ENCODE measurements around the gene SPATS2L.
"Not testable (repeated sequence)": the region's sequence is repeated elsewhere in the genome, so short reads cannot be mapped to it uniquely, and the experiment has no call there.

- not testable (repeated sequence) for TF ChIP-seq CTCF (conservative IDR thresholded peaks at IDR 0.05; ENCODE audit: low read depth in 2 of 2); REST (IDR thresholded peaks at IDR 0.05; ENCODE audit: unreplicated experiment); POLR2AphosphoS5 (IDR thresholded peaks at IDR 0.05; ENCODE audit: low read depth); EZH2 (IDR thresholded peaks at IDR 0.05; ENCODE audit: low read depth, unreplicated experiment); EZH2phosphoT487 (IDR thresholded peaks at IDR 0.05; ENCODE audit: unreplicated experiment); STAT1 (IDR thresholded peaks at IDR 0.05; ENCODE audit: unreplicated experiment); ZNF462 (CRISPR knock-in tag; IDR thresholded peaks at IDR 0.05); CREB1 (CRISPR knock-in tag; IDR thresholded peaks at IDR 0.05; ENCODE audit: low read depth); ZNF331 (CRISPR knock-in tag; IDR thresholded peaks at IDR 0.05; ENCODE audit: low read depth)
These were observed 37.7 kb downstream of the SPATS2L start for GRCh38 chr2:200344202-200344601.

Measured in GM23338 (cell line).